GM18519 (cell line): ENCODE measurements around the gene SMOC2.
"Not testable (repeated sequence)": the region's sequence is repeated elsewhere in the genome, so short reads cannot be mapped to it uniquely, and the experiment has no call there.

Source experiments
- ATAC-seq: cut with Tn5 transposase; IDR thresholded peaks from one replicate; pipeline ENCODE4 v1.9.1; 2021; ENCODE audit warnings: mild to moderate bottlenecking, moderate library complexity; ENCODE audit not compliant: unreplicated experiment, low FRiP score

Gene SMOC2

GRCh38 chr6:168534265-168534664 lies 93.3 kb downstream of the SMOC2 start:
- no peak for ATAC-seq

GRCh38 chr6:168535711-168536110 lies 94.7 kb downstream of the SMOC2 start:
- no peak for ATAC-seq

GRCh38 chr6:168536196-168536595 lies 95.2 kb downstream of the SMOC2 start:
- ATAC-seq: no peak

GRCh38 chr6:168536665-168537539 lies 95.9 kb downstream of the SMOC2 start:
- no peak for ATAC-seq

GRCh38 chr6:168537540-168537884 lies 96.5 kb downstream of the SMOC2 start:
- no peak for ATAC-seq

DNA sequence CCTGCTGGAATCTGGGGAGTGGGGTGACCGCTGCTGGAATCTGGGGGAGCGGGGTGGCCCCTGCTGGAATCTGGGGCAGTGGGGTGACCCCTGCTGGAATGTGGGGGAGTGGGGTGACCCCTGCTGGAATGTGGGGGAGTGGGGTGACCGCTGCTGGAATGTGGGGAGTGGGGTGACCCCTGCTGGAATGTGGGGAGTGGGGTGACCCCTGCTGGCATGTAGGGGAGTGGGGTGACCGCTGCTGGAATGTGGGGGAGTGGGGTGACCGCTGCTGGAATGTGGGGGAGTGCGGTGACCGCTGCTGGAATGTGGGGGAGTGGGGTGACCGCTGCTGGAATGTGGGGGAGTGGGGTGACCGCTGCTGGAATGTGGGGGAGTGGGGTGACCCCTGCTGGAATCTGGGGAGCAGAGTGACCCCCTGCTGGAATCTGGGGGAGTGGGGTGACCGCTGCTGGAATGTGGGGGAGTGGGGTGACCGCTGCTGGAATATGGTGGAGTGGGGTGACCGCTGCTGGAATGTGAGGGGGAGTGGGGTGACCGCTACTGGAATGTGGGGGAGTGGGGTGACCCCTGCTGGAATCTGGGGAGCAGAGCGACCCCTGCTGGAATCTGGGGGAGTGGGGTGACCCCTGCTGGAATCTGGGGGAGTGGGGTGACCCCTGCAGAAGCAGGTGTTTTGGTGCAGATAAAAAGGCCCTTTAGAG lies 97.4 kb downstream of the SMOC2 start:
- ATAC-seq: not testable (repeated sequence)

GRCh38 chr6:168538892-168539811 lies 98.2 kb downstream of the SMOC2 start:
- ATAC-seq: no peak

DNA sequence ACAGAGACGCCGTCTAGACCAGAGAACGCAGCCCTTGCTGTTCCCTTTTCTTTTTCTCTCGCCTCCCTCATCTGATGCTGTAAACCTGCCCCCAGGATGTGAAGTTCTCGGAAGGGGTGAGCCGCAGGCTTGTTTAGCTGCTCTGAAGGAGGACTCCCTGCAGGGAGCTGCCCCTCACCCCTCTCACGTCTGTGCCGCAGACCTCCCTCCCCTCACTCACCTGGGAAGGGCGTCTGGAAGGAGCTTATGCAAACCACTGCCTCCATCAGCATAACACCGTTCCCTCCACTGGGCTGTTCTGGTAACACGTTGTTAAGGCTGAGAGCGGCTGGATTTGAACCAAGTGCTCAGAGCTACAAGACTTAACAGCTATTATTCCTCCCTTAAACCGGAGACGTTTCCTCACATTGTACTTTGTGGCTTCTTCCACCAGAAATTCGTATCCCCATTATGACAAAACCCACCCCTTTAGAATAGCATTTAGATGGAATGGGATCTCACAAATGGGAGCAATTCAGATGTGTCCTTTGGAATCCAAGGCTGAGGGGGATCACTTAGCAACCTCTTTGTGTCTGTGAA lies 99.8 kb downstream of the SMOC2 start:
- no peak for ATAC-seq

- ATAC-seq: no peak
Observed at GRCh38 chr6:168541307-168541706, 100.3 kb downstream of the SMOC2 start.

GRCh38 chr6:168542301-168542700 lies 101.3 kb downstream of the SMOC2 start:
- no peak for ATAC-seq

DNA sequence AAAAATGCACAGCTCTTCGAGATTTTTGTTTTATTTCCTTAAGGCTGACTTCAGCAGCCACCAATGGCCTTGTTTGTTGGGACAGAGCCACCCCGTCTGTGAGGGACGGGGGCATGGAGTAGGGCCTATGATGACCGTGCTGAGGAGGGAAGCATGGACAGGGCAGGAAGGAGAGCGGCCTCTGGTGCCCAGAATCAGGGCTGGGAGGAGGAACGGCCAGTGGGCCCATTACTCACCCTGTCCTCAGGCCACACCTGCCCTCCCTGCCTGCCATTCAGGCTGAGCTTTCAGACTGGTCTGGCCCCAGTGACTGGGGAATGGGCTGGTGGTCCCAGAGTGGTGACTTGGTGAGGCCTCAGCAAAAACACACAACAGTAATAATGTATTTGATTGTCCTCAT lies 104.4 kb downstream of the SMOC2 start:
- no peak for ATAC-seq

DNA sequence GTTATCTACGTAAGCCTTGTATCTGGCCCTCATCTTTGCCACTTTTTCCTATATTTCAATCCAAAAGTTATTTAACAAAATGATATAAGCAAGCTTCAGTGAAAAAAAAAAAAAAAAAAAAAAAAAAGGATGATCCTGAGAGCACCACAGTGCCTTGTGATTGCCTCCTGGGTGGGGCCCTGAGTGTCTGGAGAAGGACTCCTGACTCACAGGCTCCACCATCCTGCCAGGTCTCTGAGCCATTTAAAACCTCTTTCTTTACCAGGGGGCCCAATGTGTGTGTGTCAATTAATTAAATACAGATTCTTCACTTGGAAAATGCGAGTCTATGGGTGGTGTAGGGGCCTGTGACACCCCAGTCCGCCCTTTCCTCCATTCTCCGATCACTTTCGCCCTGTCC lies 105.2 kb downstream of the SMOC2 start:
- no peak for ATAC-seq

DNA sequence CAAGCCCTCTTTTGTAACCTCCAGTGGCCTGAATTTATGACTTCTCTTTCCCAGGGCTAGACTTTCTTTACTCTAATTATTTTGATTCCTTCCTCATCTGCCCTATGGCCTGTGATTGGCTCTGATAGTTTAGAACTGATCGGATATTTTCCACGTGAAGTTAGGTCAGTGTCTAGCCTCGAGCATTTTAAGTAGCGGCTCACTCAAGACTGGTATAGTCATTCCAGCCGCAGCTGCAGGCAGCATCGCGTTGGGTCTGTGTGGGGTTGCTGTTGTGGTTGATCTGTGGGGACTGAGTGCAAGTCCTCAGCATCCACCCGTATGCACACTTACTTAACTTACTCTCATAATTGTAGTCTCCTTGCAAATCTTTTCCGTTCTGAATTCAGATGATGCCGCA lies 105.7 kb downstream of the SMOC2 start:
- no peak for ATAC-seq

DNA sequence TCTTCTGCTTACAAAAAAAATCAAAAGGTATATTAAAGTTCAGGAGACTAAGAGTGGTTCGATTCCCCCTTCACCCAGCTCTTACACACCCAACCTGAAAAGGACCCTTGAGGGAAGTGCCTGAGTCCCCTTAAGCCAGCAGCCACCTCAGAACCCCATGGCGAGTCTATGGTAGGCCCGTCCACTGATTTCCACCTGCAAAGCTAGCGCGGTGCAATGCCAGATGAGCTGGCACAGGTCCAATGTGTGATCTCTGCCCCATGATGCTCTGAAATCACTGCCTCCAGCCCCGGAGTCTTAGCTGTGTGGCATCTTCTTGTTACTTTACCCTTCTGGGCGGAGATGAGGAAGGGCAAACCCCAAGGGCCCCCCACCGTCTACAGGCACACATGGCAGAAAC lies 109.3 kb downstream of the SMOC2 start:
- no peak for ATAC-seq

- ATAC-seq: no peak
Observed at GRCh38 chr6:168554472-168554871, 113.5 kb downstream of the SMOC2 start.

DNA sequence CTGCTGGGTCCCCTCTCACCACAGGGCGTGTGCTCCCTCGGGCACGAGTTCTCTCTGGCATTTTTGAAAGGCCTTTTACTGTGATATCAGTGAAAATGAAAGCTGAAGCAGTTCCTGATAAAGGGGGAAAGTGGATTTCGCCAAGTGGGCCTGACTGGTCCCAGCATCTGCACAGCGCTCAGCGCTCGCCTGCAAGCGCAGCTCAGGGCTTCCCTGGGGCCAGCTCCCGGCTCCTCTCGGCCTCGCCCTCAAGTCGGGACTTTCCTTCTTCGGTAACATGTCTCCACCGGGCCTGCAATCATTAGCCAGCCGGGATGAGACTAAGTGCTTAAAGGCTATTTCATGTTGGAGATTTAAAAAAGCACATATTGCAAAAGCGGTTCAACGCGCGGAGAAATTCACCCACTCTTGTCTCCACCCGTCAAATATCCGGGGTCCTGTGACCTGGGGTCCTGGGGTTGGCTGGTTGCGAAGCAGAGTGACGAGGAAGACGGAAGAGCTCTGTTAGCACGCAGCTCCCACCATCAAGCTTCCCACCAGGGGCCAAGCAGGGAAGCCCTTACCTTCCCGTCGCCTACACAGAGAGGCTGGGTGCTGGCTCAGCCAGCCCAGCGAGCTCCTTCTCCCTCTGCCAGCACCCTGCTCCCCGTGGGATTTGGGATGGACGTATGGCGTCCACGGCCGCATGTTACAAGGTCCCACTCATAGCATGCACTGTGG lies 114.1 kb downstream of the SMOC2 start:
- ATAC-seq: no peak

GRCh38 chr6:168555618-168556273 lies 114.8 kb downstream of the SMOC2 start:
- no peak for ATAC-seq

- no peak for ATAC-seq
Observed at GRCh38 chr6:168557512-168557911, 116.5 kb downstream of the SMOC2 start.

- no peak for ATAC-seq
Observed at GRCh38 chr6:168558686-168559085, 117.7 kb downstream of the SMOC2 start.
